BJ (cell line): ENCODE results near the gene KIRREL3. TPM values are rescaled to one million over a fixed set of nuclear protein-coding genes. Genes with fewer than 3 reads are reported as not detected.

Experiments
- CTCF ChIA-PET: fragments of 350-600 bp; formaldehyde crosslinking; extraction: SDS; loops from one replicate; lab custom pipeline; 2021; ENCODE audit warnings: antibody characterized with exemption, inconsistent platforms; lab: Yijun Ruan, JAX
- POLR2A ChIA-PET: fragments of 300-600 bp; sonication (Branson Sonifier 250); formaldehyde crosslinking; extraction: SDS; loops from one replicate; lab custom pipeline; 2021; ENCODE audit warnings: antibody characterized with exemption; lab: Charles Lee
- DNase-seq: peaks from one replicate; pipeline ENCODE4 v3.0.0-alpha.2; 2011; ENCODE audit warnings: low read depth
- H3K27me3 ChIP-seq: 2 replicates; pipeline ENCODE4 v1.6.0; 2011; ENCODE audit warnings: low read length; ENCODE audit not compliant: control insufficient read depth, insufficient read depth
- H3K36me3 ChIP-seq: 2 replicates; pipeline ENCODE4 v1.5.1; 2011; ENCODE audit warnings: low read length; ENCODE audit not compliant: control insufficient read depth, insufficient read depth
- H3K4me3 ChIP-seq: 2 replicates; pipeline ENCODE4 v1.5.1; 2011; ENCODE audit warnings: low read depth, mild to moderate bottlenecking, control low read depth, low read length
- CTCF ChIP-seq: IDR thresholded peaks from 2 replicates; pipeline ENCODE4 v1.5.1; 2011; ENCODE audit warnings: low read depth, mild to moderate bottlenecking, control low read depth, inconsistent platforms, low read length, moderate library complexity; ENCODE audit not compliant: insufficient read depth
- polyA plus RNA-seq: library from polyadenylated mRNA; depleted of rRNA; stranded (reverse); fragments of >200 nt; gene quantifications from 2 replicates; pipeline ENCODE4 v1.2.3, GENCODE V29; 2011

Gene KIRREL3
- polyA plus RNA-seq, 1 experiment = 19.6 TPM

- no peak overlapping the region for H3K4me3 ChIP-seq
- CTCF ChIA-PET = interaction anchor here (1.2 kb wide), 1 partner anchor 12 kb away, joined by 3 read pairs; no protein-coding TSS in a partner anchor
- no peak for TF ChIP-seq CTCF
- no peak for DNase-seq
- POLR2A ChIA-PET = no interaction called here
- H3K27me3 ChIP-seq = no peaks in the 10 kb centered on the region
- no peaks in the 10 kb centered on the region for H3K36me3 ChIP-seq
Measured at GRCh38 chr11:126512251-126512650, 488.3 kb downstream of the KIRREL3 start.

- Histone ChIP-seq H3K4me3 (no peak overlapping the region), H3K27me3 (no peaks in the 10 kb centered on the region), H3K36me3 (no peaks in the 10 kb centered on the region)
- no peak for DNase-seq
- no peak for TF ChIP-seq CTCF
- ChIA-PET CTCF (interaction anchor here (1.1 kb wide), 1 partner anchor 201 kb away, joined by 3 read pairs; no protein-coding TSS in a partner anchor), POLR2A (no interaction called here)
Measured at GRCh38 chr11:126511475-126512115, 489.0 kb downstream of the KIRREL3 start.

GRCh38 chr11:126510621-126511370, 489.8 kb downstream of the KIRREL3 start:
- DNase-seq = no peak
- Histone ChIP-seq H3K36me3 (no peaks in the 10 kb centered on the region), H3K4me3 (no peak overlapping the region), H3K27me3 (no peaks in the 10 kb centered on the region)
- POLR2A ChIA-PET = no interaction called here
- CTCF ChIA-PET = interaction anchor here (1.1 kb wide), 1 partner anchor 200 kb away, joined by 3 read pairs; no protein-coding TSS in a partner anchor
- no peak for TF ChIP-seq CTCF

- CTCF ChIA-PET = interaction anchor here (1.2 kb wide), 1 partner anchor 197 kb away, joined by 3 read pairs; no protein-coding TSS in a partner anchor
- no peak for TF ChIP-seq CTCF
Measured at GRCh38 chr11:126507646-126508045, 492.9 kb downstream of the KIRREL3 start.

GRCh38 chr11:126506789-126507188, 493.8 kb downstream of the KIRREL3 start:
- CTCF ChIA-PET = no interaction called here
- no peak for DNase-seq
- no peaks in the 10 kb centered on the region for H3K36me3 ChIP-seq
- H3K27me3 ChIP-seq = no peaks in the 10 kb centered on the region
- POLR2A ChIA-PET = no interaction called here
- no peak overlapping the region for H3K4me3 ChIP-seq
- TF ChIP-seq CTCF = no peak

More at GRCh38 chr11:126507646-126508045, 492.9 kb downstream of the KIRREL3 start:
- Histone ChIP-seq H3K4me3 (no peak overlapping the region), H3K27me3 (no peaks in the 10 kb centered on the region), H3K36me3 (no peaks in the 10 kb centered on the region)
- DNase-seq = no peak
- POLR2A ChIA-PET = interaction anchor here (0.7 kb wide), 1 partner anchor 43 kb away, joined by 3 read pairs; no protein-coding TSS in a partner anchor
